ENCODE data around the gene CREB3L2. TPM values are rescaled to one million over a fixed set of nuclear protein-coding genes. Genes with fewer than 3 reads are reported as not detected.
"Not testable (repeated sequence)": the region's sequence is repeated elsewhere in the genome, so short reads cannot be mapped to it uniquely, and the experiment has no call there.

CREB3L2 gene
- total and polyA plus RNA-seq, 4 experiments from 2014 or later: 6.8 to 41.3 (median 28.3) TPM

DNA sequence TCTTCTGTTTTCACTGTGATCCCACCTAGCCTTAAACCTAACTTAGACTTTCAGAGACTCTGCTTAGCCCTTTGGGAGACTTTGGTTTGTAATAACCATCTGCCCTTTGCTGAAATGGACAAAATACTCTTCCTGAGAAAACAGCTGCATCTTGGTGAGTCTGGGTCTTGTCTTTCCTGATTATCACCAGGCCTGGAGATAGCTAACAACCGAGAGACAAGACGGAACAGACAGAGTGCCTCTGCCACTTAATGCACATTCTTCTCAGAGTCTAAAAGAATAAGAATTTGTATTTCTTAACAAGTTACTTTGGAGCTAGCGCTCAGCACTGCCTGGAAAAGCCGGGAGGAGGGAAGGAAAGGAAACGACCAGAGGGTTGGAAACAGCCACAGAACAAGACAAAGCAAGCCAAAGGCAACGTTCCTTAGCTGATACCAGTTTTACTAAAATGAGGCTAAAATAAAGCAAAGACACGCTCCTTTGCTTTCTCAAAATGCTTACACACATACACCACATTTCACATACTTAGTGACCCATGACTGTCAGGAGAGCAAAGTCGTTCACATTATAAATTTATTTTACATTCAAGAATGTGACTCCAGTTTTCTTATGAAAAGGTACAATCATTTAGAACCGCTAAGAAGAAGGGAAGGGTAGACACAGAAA lies 84.8 kb downstream of the CREB3L2 start:
- Histone ChIP-seq H3K4me3 (ENCODE audit: low read length in 2 of 2) (no peak overlapping the region), H3K27me3 (ENCODE audit: insufficient read depth, low read length) (no peaks in the 10 kb centered on the region), H3K9me3 (ENCODE audit: control insufficient read depth in 1 of 2, low read length in 2 of 2) (no peaks in the 10 kb centered on the region), H3K4me1 (ENCODE audit: insufficient read depth, low read length) (peaks cover 12% of the 10 kb centered on the region), H3K36me3 (ENCODE audit: insufficient read depth, low read length) (peaks cover 30% of the 10 kb centered on the region), H3K27ac (ENCODE audit: low read depth, low read length) (no peak overlapping the region)
- Mint-ChIP-seq H3K4me3 (no peak overlapping the region), H3K9me3 (no peaks in the 10 kb centered on the region), H3K4me1 (peaks cover 14 to 41% (median 28%) of the 10 kb centered on the region in 4 donors), H3K36me3 (peaks cover 30 to 53% of the 10 kb centered on the region in 2 donors), H3K27me3 (no peaks in the 10 kb centered on the region), H3K27ac (peak overlapping the region in 4 of 7 donors; percentile 32 to 63 (median 52))
- intact Hi-C loops (cut with micrococcal nuclease): no loop called here
- DNase-seq: no peak
- ChIA-PET CTCF (ENCODE audit: partially characterized antibody) (interaction anchor here (1.0 to 1.2 kb wide), 2 partner anchors 13 to 22 kb away, joined by 3 to 4 read pairs; no protein-coding TSS in a partner anchor), POLR2A (ENCODE audit: partially characterized antibody) (no interaction called here)

DNA sequence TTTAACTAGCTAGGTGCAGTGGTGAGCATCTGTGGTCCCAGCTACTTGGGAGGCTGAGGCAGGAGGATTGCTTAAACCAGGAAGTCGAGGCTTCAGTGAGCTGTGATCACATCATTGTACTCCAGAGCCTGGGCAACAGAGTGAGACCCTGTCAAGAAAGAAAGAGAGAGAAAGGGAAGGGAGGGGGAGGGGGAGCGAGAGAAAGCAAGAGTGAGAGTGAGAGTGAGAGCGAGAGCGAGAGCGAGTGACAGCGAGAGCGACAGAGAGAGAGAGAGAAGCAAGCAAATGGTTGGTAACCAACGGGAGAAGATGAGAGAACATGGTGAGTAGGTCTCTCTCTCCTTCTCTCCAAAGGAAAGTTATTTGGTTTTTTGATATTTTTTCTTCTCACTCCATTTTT lies 85.3 kb downstream of the CREB3L2 start:
- intact Hi-C loops (cut with micrococcal nuclease): no loop called here
- peaks cover 7% of the 10 kb centered on the region for H3K4me1 ChIP-seq (ENCODE audit: insufficient read depth, low read length)
- H3K27ac ChIP-seq (ENCODE audit: low read depth, low read length): no peak overlapping the region
- ChIA-PET CTCF (ENCODE audit: partially characterized antibody) (interaction anchor here (0.9 to 1.0 kb wide), 2 partner anchors 13 to 86 kb away, joined by 3 to 4 read pairs; no protein-coding TSS in a partner anchor), POLR2A (ENCODE audit: partially characterized antibody) (no interaction called here)
- no peaks in the 10 kb centered on the region for H3K27me3 ChIP-seq (ENCODE audit: insufficient read depth, low read length)
- no peak for DNase-seq
- H3K36me3 Mint-ChIP-seq: peaks cover 29 to 55% of the 10 kb centered on the region in 2 donors
- H3K4me3 Mint-ChIP-seq: no peak overlapping the region
- H3K9me3 ChIP-seq (ENCODE audit: control insufficient read depth in 1 of 2, low read length in 2 of 2): no peaks in the 10 kb centered on the region
- no peaks in the 10 kb centered on the region for H3K9me3 Mint-ChIP-seq
- peaks cover 31% of the 10 kb centered on the region for H3K36me3 ChIP-seq (ENCODE audit: insufficient read depth, low read length)
- peaks cover 10 to 36% (median 23%) of the 10 kb centered on the region in 4 donors for H3K4me1 Mint-ChIP-seq
- no peak overlapping the region for H3K4me3 ChIP-seq (ENCODE audit: low read length in 2 of 2)
- peak overlapping the region in 3 of 7 donors; percentile 32 to 63 (median 33) for H3K27ac Mint-ChIP-seq
- H3K27me3 Mint-ChIP-seq: no peaks in the 10 kb centered on the region

DNA sequence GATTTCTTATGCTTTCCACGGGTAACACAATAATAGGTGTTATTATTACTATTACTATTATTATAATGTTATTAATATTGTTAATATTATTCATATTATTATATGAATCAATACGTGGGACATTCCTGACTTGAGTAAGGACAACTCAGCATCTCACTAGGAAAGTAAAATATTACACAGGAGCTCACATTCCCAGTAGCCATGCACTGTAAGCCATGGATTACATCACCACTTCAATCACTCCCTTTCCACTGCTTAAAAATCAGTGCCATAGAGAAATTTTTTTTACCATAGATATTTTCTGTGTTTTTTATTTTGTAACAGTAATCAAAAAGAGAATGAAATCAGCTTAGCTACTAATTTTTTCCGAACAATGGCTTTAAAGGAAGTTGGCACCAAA lies 86.6 kb downstream of the CREB3L2 start:
- intact Hi-C loops (cut with micrococcal nuclease): no loop called here
- Histone ChIP-seq H3K27ac (ENCODE audit: low read depth, low read length) (no peak overlapping the region), H3K9me3 (ENCODE audit: control insufficient read depth in 1 of 2, low read length in 2 of 2) (no peaks in the 10 kb centered on the region), H3K4me3 (ENCODE audit: low read length in 2 of 2) (no peak overlapping the region), H3K4me1 (ENCODE audit: insufficient read depth, low read length) (no peaks in the 10 kb centered on the region), H3K36me3 (ENCODE audit: insufficient read depth, low read length) (peaks cover 34% of the 10 kb centered on the region), H3K27me3 (ENCODE audit: insufficient read depth, low read length) (no peaks in the 10 kb centered on the region)
- peaks cover 0 to 25% (median 13%) of the 10 kb centered on the region in 4 donors for H3K4me1 Mint-ChIP-seq
- peaks cover 25 to 56% of the 10 kb centered on the region in 2 donors for H3K36me3 Mint-ChIP-seq
- H3K9me3 Mint-ChIP-seq: no peaks in the 10 kb centered on the region
- no peak overlapping the region for H3K4me3 Mint-ChIP-seq
- no peak overlapping the region for H3K27ac Mint-ChIP-seq
- H3K27me3 Mint-ChIP-seq: no peaks in the 10 kb centered on the region
- ChIA-PET CTCF (ENCODE audit: partially characterized antibody) (interaction anchor here (0.8 to 4.3 kb wide), 5 partner anchors 9 to 95 kb away, joined by 3 to 44 read pairs (median 3); no protein-coding TSS in a partner anchor), POLR2A (ENCODE audit: partially characterized antibody) (interaction anchor here (1.6 kb wide), 1 partner anchor 20 kb away, joined by 3 read pairs; no protein-coding TSS in a partner anchor)
- DNase-seq: no peak

DNA sequence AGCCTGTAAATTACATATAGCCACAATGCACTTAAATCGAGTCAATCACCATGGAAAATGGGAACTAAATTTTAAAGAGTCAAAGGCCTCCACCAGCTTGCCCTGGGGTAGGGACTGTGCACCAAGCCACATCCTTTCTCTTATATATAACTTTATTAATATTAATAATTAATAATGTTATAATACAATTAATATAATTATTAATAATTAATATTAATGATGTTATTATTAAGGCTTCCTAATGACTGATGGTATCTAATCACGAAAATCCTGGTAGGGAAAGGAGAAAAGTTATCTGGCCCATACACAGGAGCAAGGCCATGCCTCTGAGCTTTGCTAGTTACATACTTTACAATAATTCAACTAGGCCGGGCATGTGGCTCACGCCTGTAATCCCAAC lies 87.9 kb downstream of the CREB3L2 start:
- H3K36me3 Mint-ChIP-seq: peaks cover 37 to 65% of the 10 kb centered on the region in 2 donors
- no peaks in the 10 kb centered on the region for H3K9me3 Mint-ChIP-seq
- H3K27me3 Mint-ChIP-seq: no peaks in the 10 kb centered on the region
- no peaks in the 10 kb centered on the region for H3K4me1 ChIP-seq (ENCODE audit: insufficient read depth, low read length)
- no peaks in the 10 kb centered on the region for H3K9me3 ChIP-seq (ENCODE audit: control insufficient read depth in 1 of 2, low read length in 2 of 2)
- H3K27ac ChIP-seq (ENCODE audit: low read depth, low read length): no peak overlapping the region
- no peak overlapping the region for H3K27ac Mint-ChIP-seq
- no peak overlapping the region for H3K4me3 Mint-ChIP-seq
- peaks cover 34% of the 10 kb centered on the region for H3K36me3 ChIP-seq (ENCODE audit: insufficient read depth, low read length)
- ChIA-PET POLR2A (ENCODE audit: partially characterized antibody) (no interaction called here), CTCF (ENCODE audit: partially characterized antibody) (interaction anchor here (1.0 to 4.3 kb wide), 3 partner anchors 11 to 95 kb away, joined by 3 to 44 read pairs (median 5); no protein-coding TSS in a partner anchor)
- peaks cover 0 to 22% (median 10%) of the 10 kb centered on the region in 4 donors for H3K4me1 Mint-ChIP-seq
- no peak for DNase-seq
- H3K27me3 ChIP-seq (ENCODE audit: insufficient read depth, low read length): no peaks in the 10 kb centered on the region
- intact Hi-C loops (cut with micrococcal nuclease): no loop called here
- H3K4me3 ChIP-seq (ENCODE audit: low read length in 2 of 2): no peak overlapping the region

DNA sequence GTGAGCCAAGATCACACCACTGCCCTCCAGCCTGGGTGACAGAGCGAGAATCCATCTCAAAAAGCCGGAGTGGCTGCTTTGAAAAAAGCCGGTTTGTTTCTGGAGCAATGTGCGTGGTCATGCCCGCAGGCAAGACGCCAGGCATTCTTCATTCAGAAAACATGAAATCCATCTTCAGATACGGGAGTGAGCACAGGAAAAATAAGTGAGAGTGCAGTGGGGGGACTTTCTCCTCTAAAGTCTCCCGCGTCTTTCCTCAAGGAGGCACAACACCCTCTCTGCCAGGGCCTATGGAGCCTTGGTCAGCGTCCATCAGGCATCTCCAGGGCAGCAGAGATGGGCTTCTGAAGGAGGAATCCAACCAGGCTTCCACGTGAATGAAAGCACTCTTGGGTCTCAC lies 92.8 kb downstream of the CREB3L2 start:
- no peak overlapping the region for H3K4me3 Mint-ChIP-seq
- Histone ChIP-seq H3K27ac (ENCODE audit: low read depth, low read length) (no peak overlapping the region), H3K27me3 (ENCODE audit: insufficient read depth, low read length) (no peaks in the 10 kb centered on the region), H3K36me3 (ENCODE audit: insufficient read depth, low read length) (peaks cover 42% of the 10 kb centered on the region), H3K4me3 (ENCODE audit: low read length in 2 of 2) (no peak overlapping the region), H3K4me1 (ENCODE audit: insufficient read depth, low read length) (peaks cover under 1% of the 10 kb centered on the region), H3K9me3 (ENCODE audit: control insufficient read depth in 1 of 2, low read length in 2 of 2) (no peaks in the 10 kb centered on the region)
- H3K9me3 Mint-ChIP-seq: no peaks in the 10 kb centered on the region
- intact Hi-C loops (cut with micrococcal nuclease): loop anchor here (10.0 kb wide), 2 partner anchors 556 to 956 kb away; partner anchors contain the start of gene TRIM24
- peaks cover 0 to 4% (median 0%) of the 10 kb centered on the region in 4 donors for H3K4me1 Mint-ChIP-seq
- no peak for DNase-seq
- CTCF ChIA-PET (ENCODE audit: partially characterized antibody): interaction anchor here (11.2 kb wide), 1 partner anchor 96 kb away, joined by 594 read pairs; the partner anchor contains the start of gene CREB3L2
- H3K27ac Mint-ChIP-seq: peak overlapping the region in 2 of 7 donors; percentile 57 to 69
- peaks cover 63 to 79% of the 10 kb centered on the region in 2 donors for H3K36me3 Mint-ChIP-seq
- H3K27me3 Mint-ChIP-seq: no peaks in the 10 kb centered on the region
- POLR2A ChIA-PET (ENCODE audit: partially characterized antibody): no interaction called here

DNA sequence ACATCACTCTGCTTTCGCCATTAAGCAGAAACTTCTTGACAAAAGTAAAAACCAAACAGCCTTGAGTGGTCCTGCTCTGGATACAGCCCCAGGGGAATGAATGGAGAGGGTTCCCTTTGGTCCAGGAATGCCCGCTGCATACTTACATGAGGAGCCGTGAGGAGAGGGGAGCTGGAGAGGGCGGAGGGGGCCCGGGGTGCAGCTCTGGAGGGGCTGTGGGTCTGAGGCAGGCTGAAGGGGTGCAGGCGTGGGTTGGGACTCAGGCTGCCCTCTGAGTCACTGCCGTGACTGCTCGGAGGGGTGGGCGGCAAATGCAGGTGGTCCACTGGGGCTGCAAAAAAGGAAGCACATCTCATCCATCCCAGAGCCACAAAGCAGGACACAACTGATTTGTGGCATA lies 93.8 kb downstream of the CREB3L2 start:
- Histone ChIP-seq H3K9me3 (ENCODE audit: control insufficient read depth in 1 of 2, low read length in 2 of 2) (no peaks in the 10 kb centered on the region), H3K27me3 (ENCODE audit: insufficient read depth, low read length) (no peaks in the 10 kb centered on the region), H3K36me3 (ENCODE audit: insufficient read depth, low read length) (peaks cover 36% of the 10 kb centered on the region), H3K27ac (ENCODE audit: low read depth, low read length) (no peak overlapping the region), H3K4me3 (ENCODE audit: low read length in 2 of 2) (no peak overlapping the region), H3K4me1 (ENCODE audit: insufficient read depth, low read length) (peaks cover 4% of the 10 kb centered on the region)
- CTCF ChIA-PET (ENCODE audit: partially characterized antibody): interaction anchor here (11.2 kb wide), 1 partner anchor 97 kb away, joined by 594 read pairs; the partner anchor contains the start of gene CREB3L2
- POLR2A ChIA-PET (ENCODE audit: partially characterized antibody): interaction anchor here (0.7 kb wide), 1 partner anchor 92 kb away, joined by 3 read pairs; no protein-coding TSS in a partner anchor
- Mint-ChIP-seq H3K27me3 (no peaks in the 10 kb centered on the region), H3K9me3 (no peaks in the 10 kb centered on the region), H3K4me3 (no peak overlapping the region), H3K36me3 (peaks cover 67 to 83% of the 10 kb centered on the region in 2 donors), H3K27ac (peak overlapping the region in 2 of 7 donors; percentile 6 to 17), H3K4me1 (peaks cover 4 to 10% (median 6%) of the 10 kb centered on the region in 4 donors)
- intact Hi-C loops (cut with micrococcal nuclease): loop anchor here (10.0 kb wide), 2 partner anchors 557 to 957 kb away; partner anchors contain the start of gene TRIM24
- no peak for DNase-seq

DNA sequence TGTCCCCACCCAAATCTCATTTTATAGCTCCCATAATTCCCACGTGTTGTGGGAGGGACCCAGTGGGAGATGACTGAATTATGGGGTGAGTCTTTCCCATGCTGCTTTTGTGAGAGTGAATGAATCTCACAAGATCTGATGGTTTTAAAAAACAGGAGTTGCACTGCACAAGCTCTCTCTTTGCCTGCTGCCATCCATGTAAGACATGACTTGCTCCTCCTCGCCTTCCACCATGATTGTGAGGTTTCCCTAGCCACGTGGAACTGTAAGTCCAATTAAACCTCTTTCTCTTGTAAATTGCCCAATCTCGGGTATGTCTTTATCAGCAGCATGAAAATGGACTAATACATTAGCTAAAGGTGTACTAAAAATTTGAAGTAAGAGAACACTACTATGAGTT lies 95.2 kb downstream of the CREB3L2 start:
- H3K27ac ChIP-seq (ENCODE audit: low read depth, low read length); H3K9me3 Mint-ChIP-seq; DNase-seq; H3K27me3 Mint-ChIP-seq; H3K4me3 Mint-ChIP-seq; POLR2A ChIA-PET (ENCODE audit: partially characterized antibody); H3K27me3 ChIP-seq (ENCODE audit: insufficient read depth, low read length); H3K4me3 ChIP-seq (ENCODE audit: low read length in 2 of 2); H3K4me1 ChIP-seq (ENCODE audit: insufficient read depth, low read length); H3K9me3 ChIP-seq (ENCODE audit: control insufficient read depth in 1 of 2, low read length in 2 of 2): not testable (repeated sequence)
- peaks cover 57 to 75% of the 10 kb centered on the region in 2 donors for H3K36me3 Mint-ChIP-seq
- H3K27ac Mint-ChIP-seq: peak overlapping the region in 5 of 7 donors; percentile 1 to 65 (median 32)
- CTCF ChIA-PET (ENCODE audit: partially characterized antibody): interaction anchor here (1.0 to 11.2 kb wide), 8 partner anchors 9 to 832 kb away, joined by 3 to 594 read pairs (median 6); partner anchors contain the start of gene CREB3L2
- intact Hi-C loops (cut with micrococcal nuclease): loop anchor here (10.0 kb wide), 2 partner anchors 558 to 958 kb away; partner anchors contain the start of gene TRIM24
- H3K36me3 ChIP-seq (ENCODE audit: insufficient read depth, low read length): peaks cover 31% of the 10 kb centered on the region
- peaks cover 4 to 10% (median 7%) of the 10 kb centered on the region in 4 donors for H3K4me1 Mint-ChIP-seq
